ENCODE results near the gene POU3F1.

POU3F1 gene

GRCh38 chr1:38015978-38016725 is 30.4 kb downstream of the POU3F1 start:
- peaks cover 6% of the 10 kb centered on the region for H3K36me3 ChIP-seq (ENCODE audit: insufficient read depth, low read length)
- H3K9me3 ChIP-seq (ENCODE audit: control insufficient read depth, insufficient read depth, low read length): no peaks in the 10 kb centered on the region
- H3K4me1 ChIP-seq (ENCODE audit: insufficient read depth, low read length): no peaks in the 10 kb centered on the region
- H3K9ac ChIP-seq (ENCODE audit: low read depth, low read length): no peak overlapping the region

- Histone ChIP-seq H3K36me3 (ENCODE audit: insufficient read depth, low read length) (no peaks in the 10 kb centered on the region; the same call in 1 of the 2 replicates), H3K9me3 (ENCODE audit: control insufficient read depth, insufficient read depth, low read length) (no peaks in the 10 kb centered on the region), H3K4me1 (ENCODE audit: insufficient read depth, low read length) (no peaks in the 10 kb centered on the region), H3K9ac (ENCODE audit: low read depth, low read length) (no peak overlapping the region)
Observed at GRCh38 chr1:38014724-38015424, 31.7 kb downstream of the POU3F1 start.

- Histone ChIP-seq H3K36me3 (ENCODE audit: insufficient read depth, low read length) (no peaks in the 10 kb centered on the region; the same call in 1 of the 2 replicates), H3K4me1 (ENCODE audit: insufficient read depth, low read length) (peaks cover 3% of the 10 kb centered on the region; the same call in 1 of the 2 replicates), H3K9me3 (ENCODE audit: control insufficient read depth, insufficient read depth, low read length) (no peaks in the 10 kb centered on the region), H3K9ac (ENCODE audit: low read depth, low read length) (no peak overlapping the region)
Observed at GRCh38 chr1:38014171-38014570, 32.4 kb downstream of the POU3F1 start.

- H3K4me1 ChIP-seq (ENCODE audit: insufficient read depth, low read length): peaks cover 8% of the 10 kb centered on the region; the same call in 1 of the 2 replicates
- peak overlapping the region; percentile 67 for H3K9ac ChIP-seq (ENCODE audit: low read depth, low read length)
- no peaks in the 10 kb centered on the region; the same call in 1 of the 2 replicates for H3K36me3 ChIP-seq (ENCODE audit: insufficient read depth, low read length)
- no peaks in the 10 kb centered on the region for H3K9me3 ChIP-seq (ENCODE audit: control insufficient read depth, insufficient read depth, low read length)
Observed at GRCh38 chr1:38013227-38013622, 33.4 kb downstream of the POU3F1 start.

- Histone ChIP-seq H3K9me3 (ENCODE audit: control insufficient read depth, insufficient read depth, low read length) (no peaks in the 10 kb centered on the region), H3K9ac (ENCODE audit: low read depth, low read length) (peak within 1 kb of the TSS; percentile 67), H3K36me3 (ENCODE audit: insufficient read depth, low read length) (no peaks in the 10 kb centered on the region; the same call in 1 of the 2 replicates), H3K4me1 (ENCODE audit: insufficient read depth, low read length) (peaks cover 8% of the 10 kb centered on the region; the same call in 1 of the 2 replicates)
Observed at GRCh38 chr1:38012363-38013226, 34.0 kb downstream of the POU3F1 start, which contains the start of gene UTP11. Gene UTP11, plus strand, starts transcription at chr1:38012734. Its CDS starts 69 bp downstream, at chr1:38012803.

- H3K4me1 ChIP-seq (ENCODE audit: insufficient read depth, low read length): peaks cover 15% of the 10 kb centered on the region; the same call in 1 of the 2 replicates
- H3K9me3 ChIP-seq (ENCODE audit: control insufficient read depth, insufficient read depth, low read length): no peaks in the 10 kb centered on the region
- no peak overlapping the region for H3K9ac ChIP-seq (ENCODE audit: low read depth, low read length)
- no peaks in the 10 kb centered on the region for H3K36me3 ChIP-seq (ENCODE audit: insufficient read depth, low read length)
Observed at GRCh38 chr1:38009841-38010180, 36.8 kb downstream of the POU3F1 start.

- Histone ChIP-seq H3K4me1 (ENCODE audit: insufficient read depth, low read length) (peaks cover 15% of the 10 kb centered on the region; the same call in 1 of the 2 replicates), H3K9me3 (ENCODE audit: control insufficient read depth, insufficient read depth, low read length) (no peaks in the 10 kb centered on the region), H3K36me3 (ENCODE audit: insufficient read depth, low read length) (no peaks in the 10 kb centered on the region), H3K9ac (ENCODE audit: low read depth, low read length) (no peak overlapping the region)
Observed at GRCh38 chr1:38009088-38009840, 37.3 kb downstream of the POU3F1 start.

- Histone ChIP-seq H3K36me3 (ENCODE audit: insufficient read depth, low read length) (no peaks in the 10 kb centered on the region), H3K9me3 (ENCODE audit: control insufficient read depth, insufficient read depth, low read length) (no peaks in the 10 kb centered on the region), H3K9ac (ENCODE audit: low read depth, low read length) (peak overlapping the region; percentile 42; the same call in 1 of the 2 replicates), H3K4me1 (ENCODE audit: insufficient read depth, low read length) (peaks cover 21% of the 10 kb centered on the region; the same call in 1 of the 2 replicates)
Observed at GRCh38 chr1:38006008-38006828, 40.4 kb downstream of the POU3F1 start.

- Histone ChIP-seq H3K9ac (ENCODE audit: low read depth, low read length) (peak within 1 kb of the TSS; percentile 85), H3K4me1 (ENCODE audit: insufficient read depth, low read length) (peaks cover 30% of the 10 kb centered on the region; the same call in 1 of the 2 replicates), H3K36me3 (ENCODE audit: insufficient read depth, low read length) (no peaks in the 10 kb centered on the region), H3K9me3 (ENCODE audit: control insufficient read depth, insufficient read depth, low read length) (no peaks in the 10 kb centered on the region)
Observed at GRCh38 chr1:38005195-38006007, 41.2 kb downstream of the POU3F1 start, which contains the start of gene FHL3. Gene FHL3, minus strand, starts transcription at chr1:38005514. Its CDS starts 6,102 bp downstream, at chr1:37999412.

GRCh38 chr1:38004284-38005108 is 42.1 kb downstream of the POU3F1 start:
- H3K36me3 ChIP-seq (ENCODE audit: insufficient read depth, low read length): no peaks in the 10 kb centered on the region
- peak overlapping the region; percentile 85 for H3K9ac ChIP-seq (ENCODE audit: low read depth, low read length)
- peaks cover 39% of the 10 kb centered on the region for H3K4me1 ChIP-seq (ENCODE audit: insufficient read depth, low read length)
- no peaks in the 10 kb centered on the region for H3K9me3 ChIP-seq (ENCODE audit: control insufficient read depth, insufficient read depth, low read length)

GRCh38 chr1:38003261-38004250 is 43.0 kb downstream of the POU3F1 start:
- peak overlapping the region; percentile 85; the same call in 1 of the 2 replicates for H3K9ac ChIP-seq (ENCODE audit: low read depth, low read length)
- H3K4me1 ChIP-seq (ENCODE audit: insufficient read depth, low read length): peaks cover 39% of the 10 kb centered on the region
- H3K9me3 ChIP-seq (ENCODE audit: control insufficient read depth, insufficient read depth, low read length): no peaks in the 10 kb centered on the region
- 0 out of 2 replicates have a peak, but pooled peaks cover 4% of the 10 kb centered on the region for H3K36me3 ChIP-seq (ENCODE audit: insufficient read depth, low read length)

Data from ES-I3 (cell line).